HL-60 (cell line): ENCODE results near the gene PRDM16.

Experiments used
- DNase-seq, 2 experiments: peaks; one replicate each; pipeline ENCODE4 v3.0.0-alpha.2; 2010 to 2020; ENCODE audit warnings: low read depth in 1 of 2, low spot score in 1 of 2
- H3K27ac ChIP-seq: fragments of 250-450 bp; sonication (Bioruptor Pico); replicated peaks from 2 replicates; pipeline ENCODE4 v1.5.1; 2020; ENCODE audit warnings: mild to moderate bottlenecking, moderate library complexity
- H3K27me3 ChIP-seq: fragments of 250-450 bp; sonication (Bioruptor Pico); 2 replicates; pipeline ENCODE4 v1.5.1; 2021; ENCODE audit warnings: mild to moderate bottlenecking, moderate library complexity; ENCODE audit not compliant: insufficient read depth, poor library complexity, severe bottlenecking
- H3K4me3 ChIP-seq: replicated peaks from 2 replicates; pipeline ENCODE4 v1.5.1; 2011; ENCODE audit warnings: mild to moderate bottlenecking, control low read depth, low read length; ENCODE audit not compliant: insufficient read depth
- GABPA ChIP-seq: IDR thresholded peaks from 2 replicates; pipeline ENCODE4 v1.6.1; 2012; ENCODE audit warnings: low read depth
- POLR2AphosphoS5 ChIP-seq: IDR thresholded peaks from 2 replicates; pipeline ENCODE4 v1.6.1; 2012; ENCODE audit warnings: low read depth
- SPI1 ChIP-seq: IDR thresholded peaks from 2 replicates; pipeline ENCODE4 v1.6.1; 2012; ENCODE audit warnings: low read depth, mild to moderate bottlenecking, borderline replicate concordance
- TF ChIP-seq, protein P1 (sequence below): IDR thresholded peaks from one replicate; pipeline ENCODE4 v1.5.1; 2011; ENCODE audit warnings: low read length, control low read depth, inconsistent platforms; ENCODE audit not compliant: insufficient read depth
- TF ChIP-seq, protein P2 (sequence below): IDR thresholded peaks from 2 replicates; pipeline ENCODE4 v1.6.1; 2012; ENCODE audit warnings: low read depth; ENCODE audit not compliant: insufficient replicate concordance

Gene PRDM16

DNA sequence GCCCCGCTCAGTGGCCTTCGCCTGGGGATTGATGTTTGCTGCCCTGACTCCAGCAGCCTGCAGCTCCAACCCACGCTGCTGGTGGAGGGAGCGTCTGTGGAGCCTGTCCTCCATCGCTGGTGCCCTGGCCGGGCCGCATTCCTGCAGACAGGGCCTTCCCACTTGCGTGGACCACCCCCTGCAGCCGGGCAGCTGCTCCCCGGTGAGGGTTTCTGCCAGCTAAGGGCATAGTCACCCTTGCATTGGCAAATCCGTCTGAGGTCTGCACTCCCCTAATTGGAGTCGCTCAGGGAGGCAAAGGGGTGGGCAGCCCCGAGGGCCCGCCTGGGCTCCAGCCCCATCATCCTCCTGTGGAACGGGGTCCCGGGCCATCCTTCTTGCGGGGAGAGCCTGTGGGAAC lies 43.5 kb downstream of the PRDM16 start:
- Histone ChIP-seq H3K27ac (no peak overlapping the region), H3K4me3 (no peak overlapping the region), H3K27me3 (no peaks in the 10 kb centered on the region)
- DNase-seq = no peak
- TF ChIP-seq GABPA (no peak), SPI1 (no peak), POLR2AphosphoS5 (no peak)
- TF ChIP-seq, protein P1, sequence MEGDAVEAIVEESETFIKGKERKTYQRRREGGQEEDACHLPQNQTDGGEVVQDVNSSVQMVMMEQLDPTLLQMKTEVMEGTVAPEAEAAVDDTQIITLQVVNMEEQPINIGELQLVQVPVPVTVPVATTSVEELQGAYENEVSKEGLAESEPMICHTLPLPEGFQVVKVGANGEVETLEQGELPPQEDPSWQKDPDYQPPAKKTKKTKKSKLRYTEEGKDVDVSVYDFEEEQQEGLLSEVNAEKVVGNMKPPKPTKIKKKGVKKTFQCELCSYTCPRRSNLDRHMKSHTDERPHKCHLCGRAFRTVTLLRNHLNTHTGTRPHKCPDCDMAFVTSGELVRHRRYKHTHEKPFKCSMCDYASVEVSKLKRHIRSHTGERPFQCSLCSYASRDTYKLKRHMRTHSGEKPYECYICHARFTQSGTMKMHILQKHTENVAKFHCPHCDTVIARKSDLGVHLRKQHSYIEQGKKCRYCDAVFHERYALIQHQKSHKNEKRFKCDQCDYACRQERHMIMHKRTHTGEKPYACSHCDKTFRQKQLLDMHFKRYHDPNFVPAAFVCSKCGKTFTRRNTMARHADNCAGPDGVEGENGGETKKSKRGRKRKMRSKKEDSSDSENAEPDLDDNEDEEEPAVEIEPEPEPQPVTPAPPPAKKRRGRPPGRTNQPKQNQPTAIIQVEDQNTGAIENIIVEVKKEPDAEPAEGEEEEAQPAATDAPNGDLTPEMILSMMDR = no peak
- TF ChIP-seq, protein P2, sequence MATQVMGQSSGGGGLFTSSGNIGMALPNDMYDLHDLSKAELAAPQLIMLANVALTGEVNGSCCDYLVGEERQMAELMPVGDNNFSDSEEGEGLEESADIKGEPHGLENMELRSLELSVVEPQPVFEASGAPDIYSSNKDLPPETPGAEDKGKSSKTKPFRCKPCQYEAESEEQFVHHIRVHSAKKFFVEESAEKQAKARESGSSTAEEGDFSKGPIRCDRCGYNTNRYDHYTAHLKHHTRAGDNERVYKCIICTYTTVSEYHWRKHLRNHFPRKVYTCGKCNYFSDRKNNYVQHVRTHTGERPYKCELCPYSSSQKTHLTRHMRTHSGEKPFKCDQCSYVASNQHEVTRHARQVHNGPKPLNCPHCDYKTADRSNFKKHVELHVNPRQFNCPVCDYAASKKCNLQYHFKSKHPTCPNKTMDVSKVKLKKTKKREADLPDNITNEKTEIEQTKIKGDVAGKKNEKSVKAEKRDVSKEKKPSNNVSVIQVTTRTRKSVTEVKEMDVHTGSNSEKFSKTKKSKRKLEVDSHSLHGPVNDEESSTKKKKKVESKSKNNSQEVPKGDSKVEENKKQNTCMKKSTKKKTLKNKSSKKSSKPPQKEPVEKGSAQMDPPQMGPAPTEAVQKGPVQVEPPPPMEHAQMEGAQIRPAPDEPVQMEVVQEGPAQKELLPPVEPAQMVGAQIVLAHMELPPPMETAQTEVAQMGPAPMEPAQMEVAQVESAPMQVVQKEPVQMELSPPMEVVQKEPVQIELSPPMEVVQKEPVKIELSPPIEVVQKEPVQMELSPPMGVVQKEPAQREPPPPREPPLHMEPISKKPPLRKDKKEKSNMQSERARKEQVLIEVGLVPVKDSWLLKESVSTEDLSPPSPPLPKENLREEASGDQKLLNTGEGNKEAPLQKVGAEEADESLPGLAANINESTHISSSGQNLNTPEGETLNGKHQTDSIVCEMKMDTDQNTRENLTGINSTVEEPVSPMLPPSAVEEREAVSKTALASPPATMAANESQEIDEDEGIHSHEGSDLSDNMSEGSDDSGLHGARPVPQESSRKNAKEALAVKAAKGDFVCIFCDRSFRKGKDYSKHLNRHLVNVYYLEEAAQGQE = no peak

DNA sequence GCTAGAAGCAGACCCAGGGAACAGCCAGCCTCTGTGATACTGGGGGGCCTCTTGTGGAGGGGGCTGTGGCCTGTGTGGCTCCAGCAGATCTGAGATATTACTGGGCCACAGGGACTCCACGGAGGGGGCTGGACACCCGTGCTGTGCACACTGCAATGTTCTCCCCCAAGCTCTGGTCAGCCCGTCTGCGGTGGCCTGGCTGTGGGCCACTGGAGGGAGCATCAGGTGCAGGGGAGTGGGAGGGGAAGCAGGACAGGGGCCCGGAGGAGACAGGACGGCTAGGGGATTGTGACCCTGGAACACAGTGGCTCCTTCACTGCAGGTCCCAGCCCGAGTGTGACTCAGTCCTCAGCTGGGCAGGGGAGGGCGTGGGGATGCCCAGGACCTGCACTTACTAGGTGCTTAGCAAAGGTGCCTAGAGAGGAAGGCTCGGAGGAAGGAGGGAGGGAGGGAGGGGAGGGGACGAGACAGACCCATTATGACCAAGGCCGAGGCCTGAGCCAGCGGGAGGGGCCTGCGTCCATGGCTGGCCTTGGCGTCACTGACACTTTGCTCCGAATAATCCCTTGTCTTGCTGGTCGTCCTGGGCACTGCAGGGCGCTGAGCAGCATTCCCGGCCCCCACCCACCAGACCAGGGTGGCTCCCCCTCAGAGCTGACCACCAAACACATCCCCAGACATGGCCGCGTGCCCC lies 44.2 kb downstream of the PRDM16 start:
- TF ChIP-seq GABPA = no peak
- TF ChIP-seq POLR2AphosphoS5 = no peak
- TF ChIP-seq, protein P2 = no peak
- TF ChIP-seq, protein P1 = no peak
- TF ChIP-seq SPI1 = no peak
- H3K4me3 ChIP-seq = no peak overlapping the region
- DNase-seq = no peak

DNA sequence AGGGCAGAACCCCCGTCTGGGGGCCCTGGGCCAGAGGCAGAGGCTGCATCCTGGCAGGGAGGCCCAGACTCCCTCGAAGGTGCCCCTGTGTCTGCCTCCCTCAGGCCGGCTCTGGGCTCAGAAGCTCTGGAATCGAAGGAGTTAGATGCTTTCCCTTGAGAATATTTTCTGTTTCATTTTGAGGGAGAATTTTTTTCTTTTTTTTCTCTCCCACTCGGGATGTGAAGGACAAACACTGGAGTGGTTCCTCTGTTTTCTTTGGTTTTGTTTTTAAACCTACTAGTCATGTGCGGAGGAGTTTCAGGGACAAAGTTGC lies 44.7 kb downstream of the PRDM16 start:
- H3K27me3 ChIP-seq = no peaks in the 10 kb centered on the region
- TF ChIP-seq POLR2AphosphoS5 = no peak
- TF ChIP-seq, protein P2 = no peak
- TF ChIP-seq, protein P1 = no peak
- no peak for TF ChIP-seq GABPA
- no peak for TF ChIP-seq SPI1
- no peak overlapping the region for H3K27ac ChIP-seq
- DNase-seq = no peak
- no peak overlapping the region for H3K4me3 ChIP-seq

More for the DNA sequence above, 44.2 kb downstream of the PRDM16 start:
- Histone ChIP-seq H3K27me3 (no peaks in the 10 kb centered on the region), H3K27ac (no peak overlapping the region)
